ENCODE results near the gene C20orf204.

Gene C20orf204

DNA sequence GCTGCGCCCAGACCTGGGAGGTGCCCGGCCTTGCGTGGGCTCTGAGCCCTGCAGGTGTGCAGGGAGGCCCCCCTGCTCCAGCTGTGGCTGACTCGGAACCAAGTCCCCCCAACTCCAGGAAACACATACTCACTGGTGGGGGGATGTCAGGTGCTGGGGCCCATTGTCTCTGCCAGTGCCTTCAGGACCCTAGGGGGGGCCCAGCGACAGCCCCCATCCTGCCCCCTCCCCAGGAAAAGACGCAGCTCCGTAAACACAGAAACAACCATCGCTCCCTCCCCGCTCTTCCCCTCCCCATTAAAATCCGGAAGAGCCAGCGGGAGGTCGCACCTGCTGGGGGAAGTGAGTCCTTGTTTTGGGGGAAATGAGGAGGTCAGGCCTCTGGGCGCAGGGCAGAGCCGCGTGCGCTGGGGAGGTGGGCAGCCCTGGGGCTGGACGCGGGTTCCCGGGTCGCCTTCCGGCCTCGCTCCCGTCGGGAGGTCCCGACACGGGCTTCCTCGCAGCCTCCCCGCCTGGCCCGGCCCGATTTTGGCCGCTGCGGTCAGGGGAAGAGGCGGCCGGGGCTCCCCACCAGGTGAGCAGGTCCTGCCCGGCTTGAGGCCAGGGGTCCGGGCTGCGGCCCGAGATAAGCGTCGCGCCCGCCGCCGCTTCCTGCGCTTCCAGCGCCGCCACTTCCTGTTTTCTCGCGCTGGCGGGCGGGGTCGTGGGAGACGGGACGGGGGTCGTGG lies 6.2 kb downstream of the C20orf204 start:
- DNase-seq (ENCODE audit: low read depth in 2 of 2): no peak

DNA sequence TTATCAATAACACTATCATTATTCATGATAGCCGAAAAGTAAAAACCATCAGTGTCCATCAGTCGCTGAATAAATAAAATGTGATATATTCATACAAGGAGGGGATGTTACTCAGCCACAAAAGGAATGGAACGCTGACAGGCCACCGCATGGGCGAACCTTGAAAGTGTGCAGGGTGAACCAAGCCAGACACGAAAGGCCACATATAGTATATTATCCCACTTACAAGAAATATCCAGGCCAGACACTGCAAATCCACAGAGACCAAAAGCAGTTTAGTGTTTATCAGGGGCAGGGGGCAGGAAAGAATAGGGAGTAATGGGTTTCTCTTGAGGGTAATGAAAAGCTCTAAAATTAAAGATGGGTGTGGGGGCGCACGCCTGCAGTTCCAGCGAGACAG lies 7.8 kb downstream of the C20orf204 start:
- DNase-seq (ENCODE audit: low read depth in 2 of 2): no peak

DNA sequence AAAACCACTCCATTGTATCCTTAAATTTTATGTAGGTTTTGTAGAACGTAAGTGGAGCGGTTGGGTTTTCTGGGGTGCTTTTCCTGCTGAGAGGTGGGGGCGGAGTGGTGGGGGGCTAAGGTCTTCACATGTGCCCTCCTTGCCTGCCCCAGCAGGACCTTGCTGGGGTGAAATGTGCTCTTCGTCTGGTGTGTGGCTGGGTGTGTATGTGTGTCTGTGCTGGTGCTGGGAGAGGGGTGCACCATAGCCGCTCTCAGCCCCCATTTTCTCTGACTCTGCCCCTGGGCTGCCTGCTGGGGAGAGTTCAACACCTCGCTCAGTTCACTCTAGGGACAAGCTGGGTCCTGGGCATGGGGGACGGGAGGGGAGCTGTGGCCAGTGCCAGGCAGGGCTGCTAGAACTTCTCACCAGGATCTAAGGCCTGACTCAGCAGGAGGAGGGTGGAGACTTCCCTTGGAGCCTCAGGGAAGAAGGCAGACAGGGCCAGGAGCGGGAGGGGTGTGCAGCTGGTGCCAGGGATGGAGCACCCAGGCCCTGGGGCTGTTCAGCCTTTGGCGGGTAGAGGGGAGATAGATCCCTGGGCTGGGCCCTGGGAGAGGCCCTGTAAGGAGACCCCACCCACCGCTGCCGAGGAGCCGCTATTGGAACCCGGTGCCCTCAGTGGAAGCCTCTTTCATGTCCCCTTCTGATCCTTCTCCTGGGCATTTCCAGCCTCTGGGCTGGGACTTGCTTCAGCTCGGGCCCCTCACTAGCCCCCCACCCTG lies 8.7 kb downstream of the C20orf204 start:
- no peak for DNase-seq (ENCODE audit: low read depth in 2 of 2)

DNA sequence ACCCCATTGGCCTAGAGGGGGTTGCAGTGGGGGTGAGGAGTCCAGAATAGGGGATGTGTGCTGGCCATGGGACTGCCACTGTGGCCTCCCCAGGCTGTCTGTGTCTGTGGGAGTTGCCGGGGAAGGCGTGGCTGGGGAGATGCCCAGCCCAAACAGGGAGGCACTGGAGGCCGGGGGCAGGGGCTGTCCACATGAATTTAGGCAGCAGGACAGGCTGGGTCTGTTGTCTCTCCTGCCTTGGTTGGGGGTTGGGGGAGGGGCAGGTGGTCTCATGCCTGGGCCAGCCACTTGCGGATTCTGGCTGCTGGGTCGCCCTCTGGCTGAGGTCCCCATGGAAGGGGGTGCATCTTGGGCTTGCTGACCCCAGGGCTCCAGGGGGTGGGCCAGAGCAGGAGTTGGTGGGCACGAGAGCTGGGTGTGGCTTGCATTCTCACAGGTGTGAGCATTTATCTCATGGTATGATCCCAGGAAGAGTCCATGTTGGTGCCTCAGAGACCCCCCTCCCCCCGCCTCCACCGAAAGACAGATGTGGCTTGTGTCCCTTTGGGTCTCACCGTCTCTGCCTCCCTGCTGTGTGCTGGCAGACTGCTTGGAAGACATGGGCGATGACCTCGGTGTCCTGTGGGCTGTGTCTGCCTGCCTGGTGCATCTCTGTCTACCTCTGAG lies 9.5 kb downstream of the C20orf204 start:
- no peak for DNase-seq (ENCODE audit: low read depth in 2 of 2)

DNA sequence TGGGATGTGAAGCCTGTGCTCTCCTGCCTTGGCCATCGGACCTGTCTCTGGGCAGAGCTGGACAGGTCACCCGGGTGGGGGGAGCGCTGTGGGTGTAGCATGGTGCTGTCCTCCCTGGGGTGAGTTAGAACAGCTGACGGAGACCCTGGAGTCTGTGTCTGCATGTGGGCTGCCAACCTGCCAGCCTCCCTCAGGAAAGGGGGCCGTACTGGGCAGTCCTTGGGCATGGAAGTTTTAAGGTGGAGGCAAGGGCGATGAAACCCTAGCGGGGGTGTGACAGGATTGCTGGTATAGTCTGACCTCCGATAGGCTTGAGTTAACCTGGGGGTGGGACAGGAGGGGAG lies 11.0 kb downstream of the C20orf204 start:
- no peak for DNase-seq (ENCODE audit: low read depth in 2 of 2)

DNA sequence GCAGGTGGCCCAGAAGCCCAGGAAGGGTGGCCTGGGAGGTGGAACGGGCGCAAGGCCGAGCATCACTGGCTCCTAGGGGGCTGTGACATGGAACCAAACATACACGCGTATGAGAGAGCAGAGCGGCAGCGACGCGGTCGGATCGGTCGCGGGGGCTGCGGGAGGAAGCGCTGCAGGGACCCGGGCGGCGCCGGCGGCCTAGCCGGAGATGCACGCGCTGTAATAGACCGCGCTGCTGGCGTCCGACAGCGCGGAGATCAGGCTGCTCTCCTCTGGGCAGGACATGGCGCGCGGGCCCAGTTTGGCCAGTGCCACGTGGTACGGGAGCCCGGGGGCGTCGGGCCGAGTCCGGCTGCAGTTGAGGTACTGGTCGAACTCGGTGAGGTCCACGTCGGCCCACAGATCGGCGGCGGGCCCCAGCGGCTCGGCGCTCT lies 12.0 kb downstream of the C20orf204 start:
- no peak for DNase-seq (ENCODE audit: low read depth in 2 of 2)

DNA sequence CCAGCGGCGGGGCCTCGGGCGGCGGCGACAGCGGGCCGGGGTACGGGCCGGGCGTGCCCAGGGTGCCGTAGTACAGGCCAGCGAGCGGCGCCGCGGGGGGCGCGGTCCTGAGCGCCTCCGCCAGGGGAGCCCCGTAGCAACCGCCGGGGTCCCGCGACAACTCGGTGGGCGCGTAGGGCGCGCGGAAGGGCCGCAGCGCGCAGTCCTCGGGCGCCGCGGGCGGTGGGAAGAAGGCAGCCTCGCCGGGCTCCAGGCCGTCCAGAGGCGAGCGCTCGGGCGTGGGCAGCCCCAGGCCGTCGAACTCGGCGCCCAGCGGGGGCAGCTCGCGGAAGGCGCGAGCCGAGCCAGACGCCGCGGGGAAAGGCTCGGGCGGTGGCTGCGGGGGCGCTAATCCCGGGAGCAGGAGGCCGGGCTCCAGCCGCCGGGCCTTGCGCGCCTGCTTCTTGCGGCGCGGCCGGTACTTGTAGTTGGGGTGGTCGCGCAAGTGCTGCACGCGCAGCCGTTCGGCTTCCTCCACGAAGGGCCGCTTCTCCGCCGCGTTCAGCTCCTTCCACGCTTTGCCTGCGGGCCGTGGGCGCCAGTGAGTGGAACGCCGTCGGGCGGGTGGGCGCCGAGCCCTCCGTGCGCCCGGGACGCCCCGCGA lies 12.5 kb downstream of the C20orf204 start:
- DNase-seq (ENCODE audit: low read depth in 2 of 2): no peak

DNA sequence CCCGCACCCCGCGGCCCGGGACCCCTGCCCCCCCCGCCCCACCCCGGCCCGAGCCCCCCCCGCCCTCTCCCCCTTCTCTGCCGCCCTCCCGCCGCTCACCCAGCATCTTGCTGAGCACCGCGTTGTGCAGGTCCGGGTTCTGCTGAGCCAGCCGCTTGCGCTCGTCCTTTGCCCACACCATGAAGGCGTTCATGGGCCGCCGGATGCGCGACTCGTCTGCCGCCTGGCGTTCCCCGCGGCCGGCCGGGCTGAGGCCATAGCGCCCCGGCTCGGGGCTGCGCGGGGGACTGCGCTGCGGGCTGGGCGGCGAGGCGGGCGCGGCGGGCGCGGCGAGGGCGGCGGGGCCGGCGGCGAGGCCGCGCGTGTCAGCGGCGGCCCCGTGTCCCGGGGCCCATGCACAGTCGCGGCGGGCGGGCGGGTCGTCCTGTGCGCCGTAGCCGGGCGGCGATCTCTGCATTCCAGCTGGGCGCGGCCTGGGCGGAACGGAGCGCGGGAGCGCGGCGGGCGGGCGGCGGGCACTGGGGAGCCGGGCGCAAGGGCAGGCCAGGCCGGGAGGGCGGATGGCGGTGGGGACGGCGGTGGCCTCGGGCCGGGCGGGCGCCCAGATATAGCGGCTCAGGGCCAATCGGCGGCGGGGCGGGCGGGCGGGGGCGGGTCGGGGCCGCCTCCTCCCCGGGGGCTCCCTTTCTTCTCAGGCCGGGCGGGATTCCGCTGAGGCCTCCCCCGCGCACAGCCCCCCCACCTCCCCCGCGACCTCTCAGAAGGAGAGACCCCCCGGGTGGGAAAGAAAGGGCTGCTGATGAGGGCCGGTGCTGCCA lies 13.3 kb downstream of the C20orf204 start, which contains the start of gene SOX18:
Gene SOX18 (minus strand): TSS at position 580 of the 818 bp plus-strand sequence. CDS start 123 bp downstream, at position 457.
- no peak for DNase-seq (ENCODE audit: low read depth in 2 of 2)

DNA sequence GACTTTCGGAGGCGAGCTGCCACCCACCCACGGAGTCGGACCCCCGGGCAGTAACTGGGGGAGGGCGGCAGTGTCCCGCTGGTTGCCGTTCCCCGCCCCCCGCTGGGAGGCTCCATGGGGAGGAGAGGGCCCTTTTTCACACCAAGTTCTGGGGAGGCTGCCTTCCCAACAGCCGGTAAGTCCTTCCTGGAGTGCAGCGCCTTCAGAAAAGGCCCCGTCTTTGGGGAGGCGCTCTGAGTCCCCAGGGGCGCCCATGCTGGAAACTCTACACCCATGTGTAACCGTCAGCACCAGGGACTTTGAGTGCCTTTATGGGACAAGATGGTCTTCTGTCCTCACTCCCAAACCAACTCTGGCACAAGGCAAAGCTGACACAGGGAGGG lies 13.9 kb downstream of the C20orf204 start:
- no peak for DNase-seq (ENCODE audit: low read depth in 2 of 2)

DNA sequence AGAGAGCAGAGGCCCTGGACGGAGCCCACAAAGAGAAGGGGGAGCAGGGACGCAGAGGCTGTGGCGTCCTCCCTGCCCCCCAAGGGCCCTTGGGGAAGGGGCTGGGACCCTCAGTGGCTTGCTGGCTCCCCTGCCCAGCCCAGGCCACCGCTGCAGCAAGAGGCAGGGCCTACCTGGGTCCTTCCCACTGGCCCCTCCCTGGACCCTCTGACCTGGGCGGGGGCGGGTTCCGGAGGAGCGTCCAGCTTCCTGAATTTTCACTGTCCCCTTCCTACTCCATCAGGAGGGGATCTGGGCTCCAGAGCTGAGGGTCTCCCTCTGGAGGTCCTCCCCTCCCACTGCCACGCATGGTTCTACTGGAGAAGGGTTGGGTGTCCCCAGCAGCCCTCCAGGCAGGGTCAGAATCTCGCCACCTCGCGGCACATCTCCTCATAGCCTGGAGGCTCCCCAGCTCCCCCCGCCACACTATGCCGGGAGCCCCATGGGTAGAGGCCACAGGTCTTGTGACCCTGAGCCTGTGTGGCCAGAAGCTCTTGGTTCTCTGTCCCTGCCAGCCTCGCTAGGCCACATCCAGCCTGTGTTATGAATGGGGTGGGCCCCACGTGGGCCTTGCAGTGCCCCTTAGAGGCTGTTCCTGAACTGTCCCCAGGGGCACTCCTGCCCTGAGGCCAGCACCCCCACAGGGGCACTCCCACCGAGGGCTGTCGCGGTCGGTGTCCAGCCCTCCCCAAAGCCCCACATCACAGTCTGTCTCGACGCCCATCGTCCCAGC lies 14.5 kb downstream of the C20orf204 start:
- no peak for DNase-seq (ENCODE audit: low read depth in 2 of 2)

DNA sequence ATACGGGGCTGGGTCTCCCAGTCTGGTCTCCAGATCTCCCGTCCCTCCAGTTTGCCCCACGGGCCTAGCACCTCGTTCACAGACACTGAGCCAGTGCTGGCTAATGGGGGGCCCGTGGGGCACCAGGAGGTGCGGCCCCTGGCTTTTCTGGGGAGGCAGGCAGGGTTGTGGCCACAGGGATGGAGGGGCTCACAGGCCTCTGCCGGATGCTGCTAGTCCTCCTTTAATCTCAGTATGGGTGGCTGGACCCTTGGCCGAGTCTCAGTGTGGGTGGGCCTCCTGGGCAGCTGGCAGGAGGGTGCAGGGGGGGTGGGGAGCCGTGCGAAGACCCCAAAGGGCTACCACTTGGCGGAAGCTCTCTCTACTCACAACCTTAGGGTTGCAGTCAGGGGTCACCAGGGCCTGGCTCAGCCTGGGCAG lies 15.1 kb downstream of the C20orf204 start:
- no peak for DNase-seq (ENCODE audit: low read depth in 2 of 2)

DNA sequence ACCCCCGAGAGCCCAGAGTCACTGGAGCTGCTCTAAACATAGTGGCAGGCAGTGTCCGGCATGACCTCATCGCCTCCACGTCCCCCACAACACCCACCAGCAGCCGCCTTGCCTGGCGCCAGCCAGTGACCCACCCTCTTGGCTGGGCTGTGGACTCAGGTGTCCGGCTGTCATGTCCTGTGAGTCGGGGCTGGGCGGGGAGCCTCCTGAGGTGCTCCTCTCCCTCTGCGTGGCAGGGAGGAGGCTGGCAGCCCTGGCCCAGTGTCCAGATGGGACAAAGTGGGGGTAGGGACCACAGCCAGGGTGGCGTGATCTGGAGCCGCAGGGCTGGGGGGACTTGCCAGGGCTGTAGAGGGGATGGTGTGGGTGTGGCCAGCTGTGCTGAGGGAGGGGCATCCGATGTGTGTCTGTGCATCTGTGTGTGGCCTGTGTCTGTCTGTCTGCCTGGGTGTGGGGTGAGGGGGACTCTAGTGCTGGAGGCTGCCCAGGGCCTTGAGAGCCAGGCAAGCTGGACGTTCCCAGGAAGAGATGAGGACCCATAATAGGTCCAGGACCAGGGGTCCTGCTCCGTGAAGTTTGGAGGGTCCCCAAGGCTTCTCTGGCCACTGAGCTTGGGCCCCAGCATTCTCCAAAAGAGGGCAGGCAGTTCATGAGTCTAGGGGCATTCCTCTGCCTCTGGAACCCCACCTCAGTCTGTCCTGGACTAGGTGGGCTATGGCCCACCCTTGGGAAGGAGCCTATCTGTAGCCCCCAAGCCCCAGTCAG lies 15.8 kb downstream of the C20orf204 start:
- no peak for DNase-seq (ENCODE audit: low read depth in 2 of 2)

DNA sequence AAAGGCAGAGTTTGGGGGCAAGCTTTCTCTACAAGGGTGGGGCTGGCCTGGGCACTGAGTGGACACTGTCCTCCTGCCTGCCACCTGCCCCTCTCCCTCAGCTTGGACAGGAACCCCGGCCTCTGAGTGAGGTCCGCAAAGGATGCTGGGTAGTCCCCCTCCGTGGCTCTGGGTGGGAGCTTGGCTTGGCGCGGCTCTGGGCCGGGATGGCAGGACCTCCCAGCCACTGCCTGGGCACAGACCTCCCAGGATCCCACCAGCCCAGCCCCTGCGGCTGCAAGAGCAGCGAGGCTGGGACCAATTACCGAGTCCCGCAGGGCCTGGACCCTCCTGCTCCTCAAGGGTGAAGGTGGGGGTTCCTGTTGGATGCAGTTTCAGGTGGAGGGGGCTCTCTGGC lies 16.3 kb downstream of the C20orf204 start:
- no peak for DNase-seq (ENCODE audit: low read depth in 2 of 2)

DNA sequence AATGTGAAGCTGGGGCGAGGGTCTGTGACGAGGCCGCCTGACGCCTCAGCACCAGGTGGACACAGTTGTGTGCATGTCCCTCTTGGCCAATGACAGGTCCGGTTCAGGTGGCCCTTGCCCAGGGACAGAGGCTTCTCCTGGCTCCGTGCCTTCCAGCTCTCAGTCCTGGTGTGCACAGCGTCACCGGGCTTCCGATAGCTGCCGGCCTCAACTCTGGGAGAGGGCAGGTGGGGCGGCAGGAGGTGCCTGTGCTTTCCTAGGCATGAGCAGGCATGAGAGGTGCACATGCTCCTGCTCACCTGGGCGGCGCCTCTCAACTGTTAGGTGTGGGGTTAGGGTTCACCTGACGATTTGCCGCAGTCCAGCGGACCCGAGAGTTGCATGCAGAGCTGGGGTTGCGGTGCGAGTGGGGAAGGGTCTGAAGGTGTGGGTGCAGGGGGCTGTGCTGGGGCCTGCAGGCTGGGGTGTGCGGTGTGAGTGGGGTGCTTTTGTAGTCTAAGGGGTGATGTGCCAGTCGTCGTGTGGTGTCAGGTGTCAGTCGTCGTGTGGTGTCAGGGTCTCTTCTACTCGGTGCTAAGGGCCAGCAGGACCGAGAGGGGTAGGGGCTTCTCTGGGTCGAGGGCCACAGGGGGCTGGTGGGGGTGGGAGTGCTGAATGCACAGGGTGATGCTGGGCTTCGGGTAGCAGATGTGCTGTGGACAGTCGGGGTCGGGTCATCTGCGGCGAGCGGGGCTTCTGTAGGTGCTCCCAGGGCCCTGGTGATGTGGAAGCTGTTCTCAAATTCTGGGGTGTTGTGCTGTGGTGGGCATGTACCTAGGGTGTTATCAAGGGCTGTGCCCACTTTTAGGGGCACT lies 17.2 kb downstream of the C20orf204 start:
- no peak for DNase-seq (ENCODE audit: low read depth in 2 of 2)

DNA sequence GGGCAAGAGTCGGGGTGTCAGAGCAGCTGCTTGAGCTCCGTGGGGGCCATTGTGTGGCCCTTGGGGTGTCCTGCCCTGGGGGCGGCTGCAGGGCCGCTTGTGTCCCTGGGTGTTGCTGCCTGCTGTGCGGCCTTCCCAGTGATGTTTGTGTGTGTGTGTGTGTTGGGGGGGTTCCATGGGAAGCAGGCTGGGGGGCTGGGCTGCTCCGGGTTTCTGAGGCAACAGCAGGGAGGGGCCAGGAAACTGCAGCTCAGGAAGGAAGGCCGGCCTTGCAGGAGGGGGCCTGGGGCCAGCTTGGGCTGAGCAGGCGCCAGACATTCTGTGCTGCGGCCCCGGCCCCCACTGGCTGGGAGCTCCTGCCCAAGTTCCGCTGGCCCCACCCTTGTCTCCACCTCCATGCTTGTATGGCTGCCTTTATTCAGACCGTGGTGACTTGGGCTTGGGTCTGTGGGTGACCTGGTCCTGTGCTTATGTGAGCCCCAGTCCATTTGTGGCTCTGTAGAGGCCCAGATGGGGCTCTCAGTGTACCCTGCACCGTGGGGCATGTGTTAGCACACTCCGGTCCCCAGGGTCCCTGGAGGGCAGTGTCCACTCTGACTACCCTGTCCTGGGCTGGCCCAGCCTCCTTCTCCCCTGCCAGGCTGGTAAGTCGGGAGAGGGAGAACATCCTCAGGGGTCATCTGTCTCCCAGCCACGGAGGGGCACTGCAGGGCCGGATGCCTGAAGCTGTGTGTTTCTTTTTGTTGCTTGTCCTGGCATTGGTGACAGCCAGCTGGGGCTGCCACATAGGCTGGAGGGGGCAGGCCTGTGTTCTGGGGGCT lies 18.1 kb downstream of the C20orf204 start:
- no peak for DNase-seq (ENCODE audit: low read depth in 2 of 2)

DNA sequence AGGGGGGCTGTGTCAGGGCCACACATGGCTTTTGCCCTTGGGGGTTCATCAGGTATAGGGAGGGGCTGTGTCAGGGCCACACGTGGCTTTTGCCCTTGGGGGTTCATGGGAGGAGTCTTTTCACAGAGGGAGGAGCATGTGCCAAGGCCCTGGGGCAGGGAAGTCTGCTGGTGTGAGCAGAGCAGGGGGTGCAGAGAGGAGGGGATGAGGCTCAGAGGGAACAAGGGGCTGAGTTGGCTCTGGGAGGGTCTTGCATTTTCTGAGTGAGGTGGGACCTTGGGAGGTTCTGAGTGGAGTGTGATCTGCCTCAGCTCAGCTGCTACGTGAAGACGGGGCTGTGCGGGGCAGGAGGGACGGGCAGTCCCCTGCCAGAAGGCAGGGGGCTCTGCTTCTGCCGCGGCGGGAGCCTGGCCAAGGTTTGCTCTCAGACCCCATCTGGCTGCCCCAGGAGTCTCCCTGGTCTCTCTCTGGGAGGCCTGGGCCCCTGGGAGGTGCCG lies 19.5 kb downstream of the C20orf204 start:
- no peak for DNase-seq (ENCODE audit: low read depth in 2 of 2)

DNA sequence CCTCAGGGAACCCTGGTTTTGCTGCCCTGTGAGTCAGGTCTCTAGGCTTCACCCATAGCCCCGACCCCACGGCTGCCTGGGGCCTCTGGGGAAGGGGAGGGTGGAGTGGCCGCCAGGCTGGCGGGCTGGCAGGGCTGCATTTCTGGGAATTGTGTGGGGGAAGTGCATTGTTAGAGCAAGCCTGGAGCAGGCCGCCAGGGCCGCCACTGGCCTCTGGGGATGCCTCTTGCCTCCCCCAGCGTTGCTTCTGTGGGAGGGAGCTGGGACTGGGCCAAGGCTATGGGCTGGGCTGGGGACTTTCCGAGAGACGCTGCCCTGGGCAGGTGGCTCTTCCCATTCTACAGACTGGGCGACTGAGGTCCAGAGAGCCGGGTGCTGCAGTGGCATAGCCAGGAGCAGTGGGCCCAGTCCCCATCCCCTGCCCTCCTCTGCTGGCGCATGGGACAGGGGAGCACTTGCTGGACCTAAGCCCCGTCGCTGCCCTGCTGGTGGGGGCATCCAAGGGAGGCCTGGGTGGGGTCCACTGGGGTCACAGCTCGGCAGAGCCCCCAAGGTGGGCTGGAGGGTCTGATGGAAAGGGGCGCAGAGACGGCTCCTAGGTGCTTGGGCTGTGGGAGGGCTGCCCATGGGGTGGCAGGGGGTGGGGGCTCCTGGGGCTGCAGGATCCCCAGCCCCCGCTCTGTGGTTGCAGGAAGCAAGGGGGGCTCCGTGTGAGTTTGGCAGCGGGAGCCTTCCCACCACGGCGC lies 20.1 kb downstream of the C20orf204 start:
- no peak for DNase-seq (ENCODE audit: low read depth in 2 of 2)

Measured in stimulated activated CD4-positive, alpha-beta T cell treated with anti-CD3 and anti-CD28 coated beads, Interleukin-4, amount 100 ng/mL, for 48 hours (primary cell).